RKO (cell line): ENCODE data around the gene R3HDML.
"Not testable (repeated sequence)": the region's sequence is repeated elsewhere in the genome, so short reads cannot be mapped to it uniquely, and the experiment has no call there.

ENCODE experiments used
- DNase-seq: peaks from one replicate; pipeline ENCODE4 v3.0.0-alpha.2; 2016; ENCODE audit warnings: low spot score

R3HDML gene

DNA sequence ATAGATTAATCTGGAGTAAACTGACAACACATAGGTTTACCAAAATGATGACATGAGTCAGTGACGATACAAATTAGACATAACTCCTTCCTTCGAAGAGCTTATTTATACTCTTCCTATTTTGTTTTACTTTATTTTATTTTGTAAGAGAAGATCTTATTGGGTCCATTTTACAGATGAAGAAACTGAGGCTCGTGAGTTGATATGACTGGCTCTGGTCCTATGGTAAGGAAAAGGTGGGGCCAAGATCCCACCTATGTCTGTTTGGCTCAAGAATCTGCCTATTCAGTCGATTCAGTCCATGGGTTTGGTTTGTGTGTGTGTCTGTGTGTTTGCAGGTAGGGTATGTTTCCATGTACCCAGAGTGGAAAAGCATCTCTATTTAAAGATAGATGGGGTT lies 8.4 kb upstream of the R3HDML start:
- DNase-seq = no peak

DNA sequence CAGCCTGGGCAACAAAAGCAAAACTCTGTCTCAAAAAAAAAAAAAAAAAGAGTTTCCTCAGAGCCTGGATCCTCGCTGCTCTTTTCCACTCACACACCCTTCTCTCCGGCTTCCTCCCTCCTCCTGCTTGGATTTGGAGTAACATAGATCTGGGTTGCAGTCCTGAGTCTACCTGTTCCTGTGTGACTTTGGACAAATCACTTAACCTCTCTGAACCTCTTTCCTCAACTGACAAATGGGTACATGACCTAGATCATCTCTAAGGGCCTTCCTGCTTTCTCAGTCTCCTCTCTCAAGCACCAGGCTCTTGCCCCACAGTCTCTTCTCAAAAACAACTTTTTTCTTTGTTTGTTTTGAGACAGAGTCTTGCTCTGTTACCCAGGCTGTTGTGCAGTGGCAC lies 5.6 kb upstream of the R3HDML start:
- DNase-seq = no peak

DNA sequence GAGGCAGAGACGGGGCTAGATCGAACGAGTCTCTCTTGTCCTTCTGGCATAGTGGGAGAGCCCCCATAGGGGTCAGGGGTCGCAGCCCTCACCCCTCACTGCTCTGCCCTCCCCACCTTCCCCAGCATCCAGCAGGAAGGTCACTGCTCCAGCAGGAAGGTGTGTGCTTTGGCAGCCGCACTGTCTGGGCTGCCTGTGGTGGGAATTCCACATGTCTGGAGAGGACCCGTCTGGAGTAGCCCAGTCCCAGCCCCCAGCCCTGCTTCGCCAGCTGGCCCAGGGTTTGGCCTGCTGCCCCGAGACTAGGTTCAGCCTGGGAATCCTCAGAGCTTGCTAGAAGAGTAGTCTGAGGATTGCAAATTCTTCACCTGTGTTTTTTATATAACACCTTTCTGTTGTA lies 2.5 kb upstream of the R3HDML start:
- no peak for DNase-seq

DNA sequence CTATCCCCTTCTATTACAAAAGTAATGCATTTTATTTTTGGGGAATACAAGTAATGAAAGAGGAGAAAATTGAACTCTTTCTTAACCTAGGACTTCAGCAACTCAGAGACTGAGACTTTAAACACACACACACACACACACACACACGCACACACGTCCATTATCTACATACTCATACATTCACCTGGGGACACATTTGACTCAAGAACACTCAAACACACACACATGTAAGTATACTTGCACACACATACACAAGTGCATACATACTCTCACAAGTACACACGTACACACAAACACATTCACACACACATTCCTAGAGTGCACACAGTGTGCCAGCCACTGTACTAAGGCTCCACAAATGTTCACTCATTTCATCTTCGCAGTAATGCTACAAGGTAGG lies 2.1 kb upstream of the R3HDML start:
- DNase-seq = no peak

DNA sequence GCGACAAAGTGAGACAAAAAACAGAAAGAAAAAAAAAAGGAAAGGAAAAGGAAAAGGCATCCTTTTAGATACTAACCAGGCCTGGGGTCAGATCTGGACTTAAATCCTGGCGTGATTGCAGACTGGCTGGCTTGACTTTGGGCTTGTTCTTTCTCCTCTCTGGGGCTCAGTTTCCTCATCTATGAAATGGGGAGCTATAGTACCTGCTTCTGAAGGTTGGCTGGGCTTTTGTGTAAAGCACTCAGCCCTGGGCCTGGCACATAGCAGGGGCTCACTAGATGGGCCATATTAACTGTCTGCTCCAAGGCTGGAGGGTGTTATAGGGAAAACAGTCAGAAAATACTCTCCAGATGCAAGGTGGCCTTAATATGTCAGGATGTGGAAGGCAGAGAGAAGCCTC lies 1.2 kb upstream of the R3HDML start:
- no peak for DNase-seq

DNA sequence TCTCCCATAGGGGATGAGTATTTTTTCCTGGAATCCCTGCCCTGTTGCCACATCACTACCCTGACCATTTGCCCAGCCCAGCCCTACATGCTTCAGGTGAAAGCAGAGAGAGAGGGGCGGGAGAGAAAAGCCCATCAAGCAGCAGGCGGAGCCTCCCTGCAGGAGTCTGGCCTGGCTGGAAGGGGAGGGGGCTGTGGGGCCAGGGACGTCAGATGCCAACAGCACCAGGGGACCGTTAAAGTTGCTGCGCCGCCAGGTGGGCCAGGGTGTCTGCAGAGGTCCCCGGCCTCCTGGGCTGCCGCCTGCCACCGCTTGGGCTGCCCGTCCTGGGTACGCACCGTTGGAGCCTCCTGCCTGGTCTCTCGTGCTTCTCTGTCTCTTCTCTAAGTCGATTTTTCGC lies 757 bp upstream of the R3HDML start:
- no peak for DNase-seq

DNA sequence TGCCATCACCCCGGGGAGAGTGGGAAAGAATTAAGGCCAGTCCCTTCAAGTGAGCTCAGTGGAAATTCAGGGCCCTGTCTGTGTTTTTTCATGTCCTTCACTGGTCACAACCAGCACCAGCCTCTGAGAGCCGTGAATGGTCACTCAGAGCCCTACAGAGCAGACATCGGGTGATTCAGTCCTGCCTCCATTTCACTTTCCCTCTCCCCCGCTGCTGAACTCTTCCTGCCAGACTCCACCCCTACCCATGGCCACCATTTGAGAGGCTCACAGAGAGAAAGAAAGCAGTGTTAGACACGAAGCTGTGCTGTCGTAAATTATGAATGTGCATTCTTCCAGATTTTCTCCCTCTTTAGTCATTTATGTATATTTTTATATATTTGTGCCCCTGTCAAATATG lies 5.4 kb downstream of the R3HDML start:
- DNase-seq = no peak

DNA sequence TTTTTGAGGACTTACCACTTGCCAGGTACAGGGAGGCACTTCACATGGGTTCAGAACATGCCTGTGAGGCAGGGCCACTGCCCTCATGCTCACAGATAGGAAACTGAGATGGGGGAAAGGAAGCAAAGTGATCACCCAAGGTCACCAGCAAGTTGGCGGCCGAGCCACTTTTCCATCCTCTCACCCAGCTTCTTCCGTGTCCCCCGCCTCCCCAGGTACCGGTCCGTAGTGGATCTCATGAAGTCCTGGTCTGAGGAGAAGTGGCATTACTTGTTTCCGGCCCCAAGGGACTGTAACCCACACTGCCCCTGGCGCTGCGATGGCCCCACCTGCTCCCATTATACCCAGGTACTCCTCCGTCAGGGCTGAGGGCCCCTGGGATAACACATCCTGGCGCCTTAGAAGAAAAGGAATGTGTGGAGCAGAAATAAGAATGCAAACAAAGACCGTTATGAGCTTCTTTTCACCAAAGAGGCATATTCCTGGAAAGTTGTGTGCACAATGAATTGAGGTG lies 6.4 kb downstream of the R3HDML start:
- no peak for DNase-seq

DNA sequence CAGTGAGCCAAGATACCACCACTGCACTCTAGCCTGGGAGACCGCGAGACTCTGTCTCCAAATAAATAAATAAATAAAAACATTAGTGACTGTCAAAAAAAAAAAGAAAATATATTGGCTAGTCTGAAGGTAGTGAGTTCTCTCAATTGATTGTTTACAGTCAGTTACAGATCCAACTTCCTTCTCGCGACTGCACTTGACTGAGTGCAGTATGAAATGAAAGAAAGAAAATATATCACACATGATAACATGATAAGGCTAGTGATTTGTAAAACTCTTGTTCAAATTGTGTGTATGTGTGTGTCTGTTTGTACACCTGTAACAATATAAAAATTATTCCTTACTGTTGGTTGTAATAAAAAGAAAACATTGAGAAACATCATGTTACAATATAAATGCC lies 7.9 kb downstream of the R3HDML start:
- no peak for DNase-seq

DNA sequence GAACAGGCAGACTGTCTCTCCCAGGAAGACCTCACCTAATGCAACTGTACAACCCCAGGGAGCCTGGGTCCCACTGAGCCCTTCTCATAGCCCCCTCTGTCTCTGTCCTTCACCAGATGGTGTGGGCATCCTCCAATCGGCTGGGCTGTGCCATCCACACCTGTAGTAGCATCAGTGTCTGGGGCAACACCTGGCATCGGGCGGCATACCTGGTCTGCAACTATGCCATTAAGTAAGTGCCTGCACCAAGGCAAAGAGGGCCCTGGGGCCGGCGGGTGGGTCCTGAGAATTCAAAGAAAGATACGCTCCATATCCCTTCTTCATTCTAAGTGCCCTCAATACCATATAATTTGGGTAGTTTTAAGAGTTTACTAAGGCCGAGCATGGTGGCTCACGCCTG lies 8.3 kb downstream of the R3HDML start:
- DNase-seq = no peak

DNA sequence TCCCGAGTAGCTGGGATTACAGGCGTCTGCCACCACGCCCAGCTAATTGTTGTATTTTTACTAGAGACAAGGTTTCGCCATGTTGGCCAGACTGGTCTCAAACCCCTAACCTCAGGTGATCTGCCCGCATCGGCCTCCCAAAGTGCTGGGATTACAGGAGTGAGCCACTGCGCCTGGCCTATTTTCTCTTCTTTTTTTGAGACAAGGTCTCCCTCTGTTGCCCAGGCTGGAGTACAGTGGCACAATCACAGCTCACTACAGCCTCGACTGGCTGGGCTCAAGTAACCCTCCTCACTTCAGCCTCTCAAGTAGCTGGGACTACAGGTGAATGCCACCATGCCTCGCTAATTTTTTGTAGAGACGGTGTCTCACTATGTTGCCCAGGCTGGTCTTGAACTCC lies 9.1 kb downstream of the R3HDML start:
- DNase-seq = not testable (repeated sequence)

DNA sequence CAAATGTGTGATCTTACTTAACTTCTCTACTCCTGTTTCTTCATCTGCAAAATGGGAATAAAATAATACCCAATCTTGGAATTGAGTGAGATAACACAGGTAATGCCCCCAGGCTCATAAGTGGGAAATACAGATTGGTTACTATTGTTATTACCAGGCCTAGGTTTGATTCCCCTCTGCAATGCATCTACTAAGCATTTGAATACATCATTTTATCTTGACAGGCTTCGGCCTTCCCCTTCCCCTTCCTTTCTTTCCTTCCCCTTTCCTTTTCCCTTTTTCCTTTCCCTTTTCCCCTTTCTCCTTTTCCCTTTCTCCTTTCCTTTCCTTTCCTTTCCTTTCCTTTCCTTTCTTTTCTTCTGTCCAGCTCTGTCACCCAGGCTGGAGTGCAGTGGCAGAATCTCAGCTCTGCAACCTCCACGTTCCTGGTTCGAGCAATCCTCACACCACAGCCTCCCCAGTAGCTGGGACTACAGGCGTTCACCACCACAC lies 11.4 kb downstream of the R3HDML start:
- no peak for DNase-seq

DNA sequence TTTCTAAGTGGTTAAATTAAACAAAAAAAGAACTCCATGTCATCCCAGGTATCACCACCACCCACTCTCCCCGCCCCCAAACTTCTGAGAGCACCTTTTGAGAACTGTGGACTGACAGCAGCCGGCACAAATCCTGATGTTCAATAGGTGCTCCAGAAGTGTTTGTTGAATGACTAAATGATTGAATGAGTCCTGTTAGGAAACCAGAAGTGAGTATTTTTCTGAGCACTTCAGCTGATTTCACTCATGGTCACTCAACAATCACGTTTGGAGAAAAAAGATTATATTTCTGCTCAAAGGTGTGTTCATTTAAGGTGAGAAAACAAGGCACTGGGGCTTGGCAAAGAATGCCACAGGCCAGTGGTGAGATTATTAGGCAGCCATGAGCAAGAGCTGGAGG lies 12.5 kb downstream of the R3HDML start:
- DNase-seq = no peak

DNA sequence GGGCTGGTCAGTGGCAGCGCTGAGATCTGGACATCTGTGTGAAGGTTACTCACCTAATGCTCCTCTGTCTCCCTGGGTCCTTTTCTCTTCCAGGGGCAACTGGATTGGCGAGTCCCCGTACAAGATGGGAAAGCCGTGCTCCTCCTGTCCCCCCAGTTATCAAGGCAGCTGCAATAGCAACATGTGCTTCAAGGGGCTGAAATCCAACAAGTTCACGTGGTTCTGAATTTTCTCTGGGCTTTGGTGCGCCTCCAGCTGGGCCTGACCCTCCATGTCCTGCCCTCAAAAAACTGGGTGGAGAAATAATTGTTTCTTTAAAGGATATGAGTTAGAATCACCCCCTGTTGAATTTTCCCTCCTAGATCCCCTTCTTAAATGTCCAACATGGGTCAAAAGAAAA lies 13.7 kb downstream of the R3HDML start:
- no peak for DNase-seq

DNA sequence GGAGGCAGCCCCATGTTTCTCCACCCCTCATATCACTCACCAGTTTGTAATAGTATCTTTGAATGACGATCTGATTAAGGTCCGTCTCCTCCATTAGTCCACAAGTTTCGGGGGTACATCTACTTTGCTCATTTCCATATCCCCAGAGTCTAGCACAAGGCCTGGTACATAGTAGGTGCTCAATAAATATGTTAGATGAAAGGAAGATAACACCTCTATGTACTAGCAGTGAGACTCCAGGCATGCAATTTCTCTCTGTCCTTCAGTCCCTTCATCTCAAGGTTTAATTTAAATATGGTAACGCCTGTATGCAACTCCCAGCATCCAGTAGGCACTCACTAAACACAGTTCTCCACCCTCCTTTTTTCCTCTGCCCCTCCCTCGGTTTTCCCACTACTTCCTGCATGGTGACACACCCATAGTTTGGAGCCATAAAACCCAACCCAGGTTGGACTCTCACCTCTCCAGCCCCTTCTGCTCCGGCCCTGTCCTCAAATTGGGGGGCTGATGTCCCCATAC lies 18.2 kb downstream of the R3HDML start:
- DNase-seq = no peak

DNA sequence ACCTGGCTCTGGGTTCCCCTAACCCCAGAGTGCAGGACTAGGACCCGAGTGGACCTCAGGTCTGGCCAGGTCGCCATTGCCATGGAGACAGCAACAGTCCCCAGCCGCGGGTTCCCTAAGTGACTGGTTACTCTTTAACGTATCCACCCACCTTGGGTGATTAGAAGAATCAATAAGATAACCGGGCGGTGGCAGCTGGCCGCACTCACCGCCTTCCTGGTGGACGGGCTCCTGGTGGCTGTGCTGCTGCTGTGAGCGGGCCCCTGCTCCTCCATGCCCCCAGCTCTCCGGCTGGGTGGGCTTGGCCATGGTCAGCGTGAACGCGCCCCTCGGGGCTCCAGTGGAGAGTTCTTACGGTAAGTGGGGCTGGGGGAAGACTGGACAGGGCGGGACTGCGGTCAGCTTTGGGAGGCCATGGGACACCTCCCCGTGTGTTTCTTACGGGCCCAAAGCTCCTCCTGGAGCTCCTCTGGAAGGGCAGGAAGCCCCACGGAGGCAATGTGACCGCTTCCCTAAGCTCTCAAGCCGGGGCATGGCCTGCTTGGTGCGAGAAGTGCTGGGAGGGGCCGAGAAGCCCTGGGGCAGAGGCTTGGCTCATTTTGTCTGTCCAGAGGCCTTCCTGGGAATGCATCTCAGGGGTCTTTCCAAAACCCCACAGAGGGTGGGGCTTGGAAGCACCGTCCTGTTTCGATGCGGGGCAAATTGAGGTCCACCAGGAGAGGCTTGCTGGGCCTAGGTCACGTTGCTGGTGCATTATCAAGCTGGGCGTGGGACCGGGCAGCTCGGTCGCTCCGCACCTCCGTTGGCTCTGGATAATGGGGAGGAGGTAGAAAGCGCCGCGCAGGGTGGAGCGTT lies 18.9 kb downstream of the R3HDML start, which contains the start of gene HNF4A:
Gene HNF4A (plus strand): TSS at position 202 of the 855 bp plus-strand sequence. CDS start 106 bp downstream, at position 308.
- DNase-seq = no peak

DNA sequence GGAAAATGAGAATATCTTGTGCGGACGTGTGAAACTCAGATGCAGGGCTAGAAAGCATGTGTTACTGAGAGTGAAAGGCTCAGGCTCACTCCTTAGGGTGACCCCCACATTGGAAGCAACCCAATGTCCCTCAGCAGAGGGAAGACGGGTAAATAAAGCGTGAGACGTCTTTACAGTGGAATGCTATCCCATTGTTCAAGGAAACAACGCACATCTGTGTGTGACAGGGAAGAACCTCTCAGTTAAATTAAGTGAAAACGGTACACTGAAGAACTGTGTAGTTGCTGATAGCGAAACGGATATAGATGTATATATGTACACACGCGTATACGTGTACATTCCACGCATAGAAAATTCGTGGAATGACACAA lies 19.5 kb downstream of the R3HDML start:
- no peak for DNase-seq

DNA sequence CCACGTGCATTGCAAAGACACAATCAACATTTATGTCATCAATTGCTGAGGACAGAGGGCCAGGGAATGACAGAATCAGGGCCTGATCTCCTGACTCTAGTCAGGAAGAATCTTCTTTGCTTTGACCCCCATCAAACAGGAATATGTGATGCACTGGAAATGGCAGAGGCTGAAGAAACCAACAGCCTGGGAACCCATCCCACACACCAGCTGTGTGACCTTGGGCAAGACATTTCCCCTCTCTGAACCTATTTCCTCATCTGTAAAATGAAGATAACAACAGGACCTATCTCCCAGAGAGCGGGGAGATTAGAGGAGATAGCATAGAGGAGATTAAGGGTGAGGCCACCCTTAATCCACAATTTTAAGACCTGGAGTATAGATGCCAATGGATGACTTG lies 20.2 kb downstream of the R3HDML start:
- no peak for DNase-seq

DNA sequence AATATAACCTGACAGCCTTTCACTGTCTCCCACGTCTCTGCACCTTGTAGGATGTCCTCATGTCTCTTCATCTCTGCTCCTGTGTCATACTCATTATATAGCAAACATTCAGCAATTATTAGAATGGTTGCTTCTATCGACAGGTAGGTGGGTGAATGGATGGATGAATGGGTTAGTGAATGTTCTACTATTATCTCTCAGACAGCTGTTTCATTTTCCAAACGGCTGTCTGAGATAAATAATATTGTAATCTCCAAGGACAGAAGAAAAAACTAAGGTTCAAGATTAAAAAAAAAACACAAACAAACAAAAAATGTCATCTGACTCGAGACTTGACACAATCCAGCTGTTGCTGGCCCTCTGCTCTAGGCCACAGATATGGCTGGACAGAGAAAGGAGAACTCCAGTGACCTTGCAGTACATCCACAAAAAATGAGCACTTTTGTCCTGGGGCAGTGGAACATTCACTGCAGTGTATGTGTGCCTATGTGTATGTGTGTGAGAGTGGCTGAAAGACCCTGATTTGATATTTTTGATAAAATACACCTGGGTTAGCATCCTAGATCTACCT lies 20.8 kb downstream of the R3HDML start:
- no peak for DNase-seq

DNA sequence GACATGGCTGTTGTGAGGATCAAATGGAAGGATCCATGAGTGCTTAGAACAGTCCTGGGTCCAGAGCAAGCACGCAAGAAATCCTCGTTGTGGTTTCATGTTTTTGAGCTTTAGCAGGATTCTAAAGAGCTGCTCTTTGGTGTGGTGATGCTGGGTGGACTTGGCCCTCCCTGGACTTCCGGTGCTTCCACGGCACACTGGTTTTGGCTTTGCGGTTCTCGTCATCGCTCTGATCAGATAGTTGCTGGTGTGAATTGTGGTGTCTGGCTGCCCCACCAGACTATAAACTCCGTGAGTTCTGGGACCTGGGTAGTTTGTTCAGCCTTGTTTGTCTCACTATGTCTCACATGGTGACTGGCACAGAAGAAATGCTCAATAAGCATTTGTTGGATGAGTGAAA lies 21.9 kb downstream of the R3HDML start:
- no peak for DNase-seq

DNA sequence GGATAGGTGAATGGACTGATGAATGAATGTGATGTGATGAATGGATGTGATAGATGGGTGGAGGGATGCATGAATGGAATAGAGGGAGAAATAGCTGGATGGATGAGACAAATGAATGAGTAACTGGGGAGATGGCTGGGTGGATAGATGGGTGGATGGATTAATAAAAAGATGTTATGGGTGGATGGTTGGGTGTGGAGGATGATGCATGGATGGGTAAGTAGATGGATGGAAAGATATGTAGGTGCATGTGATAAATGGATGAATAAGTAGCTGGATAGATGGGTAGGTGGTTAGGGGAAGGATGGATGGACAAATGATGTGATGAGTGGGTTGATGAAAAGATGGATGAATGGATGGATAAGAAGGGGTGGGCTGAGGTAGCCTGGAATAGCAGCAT lies 23.4 kb downstream of the R3HDML start:
- no peak for DNase-seq

DNA sequence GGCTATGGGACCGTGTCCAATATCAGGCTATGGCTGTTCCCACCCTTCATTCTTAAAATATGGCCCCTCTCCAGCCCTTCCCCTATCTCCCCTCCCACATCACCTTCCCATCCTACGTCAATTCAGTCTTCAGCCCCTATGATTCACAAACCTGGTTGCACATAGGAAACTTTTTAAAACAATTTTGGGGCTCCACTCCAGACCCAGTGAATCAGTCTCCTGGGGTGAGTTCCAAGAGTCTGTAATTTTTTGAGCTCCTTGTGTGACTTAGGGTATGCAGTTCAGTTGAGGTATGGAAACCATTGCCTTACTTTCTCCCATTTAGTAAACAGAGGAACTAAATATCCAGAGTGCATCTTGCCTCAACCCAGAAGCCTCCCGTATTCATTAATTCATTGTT lies 24.2 kb downstream of the R3HDML start:
- no peak for DNase-seq

DNA sequence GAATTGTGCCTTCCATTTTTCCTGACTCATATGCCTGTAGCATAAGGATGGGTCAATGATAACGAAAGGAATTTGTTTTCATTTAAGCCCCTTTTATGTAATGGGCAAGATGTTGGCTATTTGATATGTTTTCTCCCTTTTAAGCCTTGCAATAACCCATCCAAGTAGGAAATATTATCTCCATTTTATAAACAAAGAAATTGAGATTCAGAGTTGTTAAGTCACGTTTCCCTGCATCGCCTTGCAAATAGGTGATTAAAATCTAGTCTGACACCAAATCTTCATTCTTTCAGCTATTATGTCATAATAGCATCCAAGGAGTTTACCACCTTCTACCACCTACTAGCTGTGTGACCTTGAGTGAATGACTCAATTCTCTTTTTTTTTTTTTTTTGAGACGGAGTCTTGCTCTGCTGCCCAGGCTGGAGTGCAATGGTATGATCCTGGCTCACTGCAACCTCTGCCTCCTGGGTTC lies 25.7 kb downstream of the R3HDML start:
- DNase-seq = no peak
